GM21737 (cell line): ENCODE results near the gene TMUB1.
"Not testable (repeated sequence)": the region's sequence is repeated elsewhere in the genome, so short reads cannot be mapped to it uniquely, and the experiment has no call there.

Experiments used
- ATAC-seq: cut with Tn5 transposase; IDR thresholded peaks from one replicate; pipeline ENCODE4 v1.9.1; 2021; ENCODE audit warnings: mild to moderate bottlenecking, moderate library complexity; ENCODE audit not compliant: unreplicated experiment

The TMUB1 gene

DNA sequence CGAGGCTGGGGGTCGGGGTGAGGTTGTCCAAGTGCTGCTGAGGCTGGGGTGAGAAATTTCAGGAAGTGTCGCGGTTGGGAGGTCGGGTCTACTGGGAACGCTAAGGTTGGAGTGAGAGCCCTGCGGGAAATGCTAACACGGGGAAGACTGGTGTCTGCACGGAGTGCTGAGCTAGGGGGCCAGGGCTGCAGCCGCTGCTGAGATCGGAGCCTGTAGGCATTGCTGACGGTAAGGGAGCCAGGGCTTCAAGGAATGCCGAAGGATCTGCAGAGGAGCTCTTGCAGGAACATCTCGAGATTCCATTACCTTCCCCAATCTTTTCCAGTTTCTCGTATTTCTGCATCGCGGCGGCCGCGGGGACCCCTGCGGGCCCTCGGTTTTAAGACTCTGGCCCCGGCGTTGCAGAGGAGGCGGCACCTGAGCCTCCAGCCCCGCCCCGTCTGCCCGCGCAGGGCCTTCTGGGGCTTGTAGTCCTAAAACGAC, 25.7 kb downstream of the TMUB1 start, which contains the start of gene CDK5:
CDK5 (minus strand) TSS at position 392 of the 483 bp plus-strand sequence; CDS start at position 343, 49 bp downstream.
- ATAC-seq, result no peak

DNA sequence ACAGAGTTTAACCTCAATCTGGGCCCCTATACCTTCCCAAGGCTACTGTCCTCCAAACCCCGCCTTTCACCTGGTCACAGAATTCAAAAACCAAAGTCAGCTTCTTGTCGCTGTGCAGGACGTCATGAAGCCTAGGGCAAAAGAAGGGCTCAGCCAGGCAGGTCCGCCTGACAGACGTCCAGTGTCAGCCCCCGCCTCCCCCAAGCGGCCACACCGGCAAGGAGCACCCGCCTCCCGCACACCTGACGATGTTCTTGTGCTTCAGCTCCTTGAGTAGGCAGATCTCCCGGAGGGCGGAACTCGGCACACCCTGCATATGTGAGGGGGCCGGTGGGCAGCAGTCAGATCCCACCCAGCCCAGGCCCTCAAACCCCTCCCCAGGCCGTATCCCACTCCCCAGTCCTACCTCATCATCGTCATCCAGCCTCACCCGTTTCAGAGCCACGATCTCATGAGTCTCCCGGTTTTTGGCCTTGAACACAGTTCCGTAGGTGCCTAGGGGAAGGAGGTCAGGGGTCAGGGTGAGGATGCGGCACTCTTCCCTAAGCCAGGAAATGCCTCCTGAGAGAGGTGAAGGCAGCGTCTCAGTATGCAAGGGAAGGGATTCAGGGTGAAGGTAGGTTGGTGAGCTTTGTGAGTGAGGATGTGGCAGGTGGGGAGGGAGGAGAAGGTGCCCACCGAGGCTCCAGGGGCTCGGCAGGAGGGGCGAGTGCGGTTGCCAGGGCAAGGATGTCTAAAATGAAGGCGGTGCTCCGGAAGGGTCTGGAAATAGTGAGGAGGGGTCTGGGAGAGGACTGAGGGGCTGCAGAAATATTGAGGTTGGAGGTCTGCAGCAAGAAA, 26.4 kb downstream of the TMUB1 start:
- no peak for ATAC-seq

DNA sequence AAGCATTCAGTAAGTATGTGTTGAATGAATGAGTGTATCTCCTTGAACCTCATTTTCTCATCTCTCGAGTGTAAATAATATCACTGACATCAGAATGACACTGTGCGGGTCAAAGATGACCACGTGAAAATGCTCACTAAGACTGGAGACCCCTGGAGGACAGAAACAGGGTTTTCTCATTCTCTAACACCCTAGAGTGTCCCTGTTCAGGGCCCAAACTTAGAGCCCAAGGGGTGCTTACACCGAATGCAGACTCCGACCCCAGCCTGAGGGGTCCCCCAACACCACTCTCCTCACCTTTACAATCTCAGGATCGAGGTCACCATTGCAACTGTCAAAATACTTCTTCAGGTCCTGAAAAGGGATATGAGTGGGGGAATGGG, 27.0 kb downstream of the TMUB1 start:
- ATAC-seq, result no peak

DNA sequence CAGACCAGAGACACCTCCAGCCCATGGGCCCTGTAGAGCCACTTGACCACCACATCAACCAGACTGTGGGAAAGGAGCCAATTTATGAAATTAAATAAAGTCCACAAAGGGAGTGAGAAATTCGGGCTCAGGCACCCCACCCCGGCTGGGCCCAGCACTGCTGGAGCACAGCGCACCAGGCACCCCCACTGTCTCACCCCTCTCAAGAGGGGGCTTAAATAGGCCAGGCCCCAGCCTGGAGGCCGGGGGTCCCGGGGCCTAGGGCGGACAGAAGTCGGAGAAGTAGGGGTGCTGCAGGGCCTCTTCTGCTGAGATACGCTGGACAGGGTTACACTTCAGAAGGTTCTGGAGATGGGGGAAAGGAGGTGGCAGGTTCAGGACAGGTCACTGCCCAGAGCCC, 29.5 kb downstream of the TMUB1 start:
- ATAC-seq, result no peak

DNA sequence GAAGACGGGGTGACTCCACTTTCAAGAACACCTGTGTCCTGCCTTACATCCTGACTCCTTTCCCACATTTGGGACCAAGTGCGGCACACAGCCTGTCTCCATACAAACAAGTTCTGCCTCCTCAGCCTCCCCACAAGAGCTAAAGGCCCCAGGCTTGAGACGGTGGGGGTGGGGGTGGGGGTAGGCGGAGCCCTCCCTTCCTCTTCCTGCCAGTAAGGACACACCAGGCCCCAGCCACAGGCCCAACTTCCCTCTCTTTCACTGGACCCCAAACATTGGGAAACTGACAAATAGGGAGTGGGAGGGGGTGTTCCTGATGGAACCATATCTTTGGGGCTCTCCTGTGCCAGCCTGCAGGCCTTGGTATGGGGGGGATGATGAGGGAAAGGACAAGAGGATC, 30.2 kb downstream of the TMUB1 start:
- ATAC-seq, result no peak

DNA sequence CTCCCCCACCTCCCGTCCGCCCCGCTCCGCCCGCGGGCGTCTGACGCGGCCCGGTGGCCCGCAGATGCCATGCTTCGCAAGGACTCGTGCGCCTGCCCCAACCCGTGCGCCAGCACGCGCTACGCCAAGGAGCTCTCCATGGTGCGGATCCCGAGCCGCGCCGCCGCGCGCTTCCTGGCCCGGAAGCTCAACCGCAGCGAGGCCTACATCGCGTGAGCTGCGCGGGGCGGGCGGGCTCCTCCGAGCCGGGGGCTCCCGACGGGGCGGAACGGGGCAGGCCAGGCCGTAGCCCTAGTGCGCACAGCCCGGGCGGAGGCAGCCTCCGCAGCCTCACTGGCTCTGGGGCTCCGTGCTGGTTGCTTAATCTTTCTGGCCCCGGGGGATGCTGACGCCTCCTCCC, 32.2 kb downstream of the TMUB1 start:
- no peak for ATAC-seq

DNA sequence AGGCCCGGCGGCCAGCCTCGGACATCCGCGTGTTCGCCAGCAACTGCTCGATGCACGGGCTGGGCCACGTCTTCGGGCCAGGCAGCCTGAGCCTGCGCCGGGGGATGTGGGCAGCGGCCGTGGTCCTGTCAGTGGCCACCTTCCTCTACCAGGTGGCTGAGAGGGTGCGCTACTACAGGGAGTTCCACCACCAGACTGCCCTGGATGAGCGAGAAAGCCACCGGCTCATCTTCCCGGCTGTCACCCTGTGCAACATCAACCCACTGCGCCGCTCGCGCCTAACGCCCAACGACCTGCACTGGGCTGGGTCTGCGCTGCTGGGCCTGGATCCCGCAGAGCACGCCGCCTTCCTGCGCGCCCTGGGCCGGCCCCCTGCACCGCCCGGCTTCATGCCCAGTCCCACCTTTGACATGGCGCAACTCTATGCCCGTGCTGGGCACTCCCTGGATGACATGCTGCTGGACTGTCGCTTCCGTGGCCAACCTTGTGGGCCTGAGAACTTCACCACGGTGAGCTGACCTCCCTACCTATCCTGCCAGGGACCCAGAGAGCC, 34.3 kb downstream of the TMUB1 start:
- no peak for ATAC-seq

DNA sequence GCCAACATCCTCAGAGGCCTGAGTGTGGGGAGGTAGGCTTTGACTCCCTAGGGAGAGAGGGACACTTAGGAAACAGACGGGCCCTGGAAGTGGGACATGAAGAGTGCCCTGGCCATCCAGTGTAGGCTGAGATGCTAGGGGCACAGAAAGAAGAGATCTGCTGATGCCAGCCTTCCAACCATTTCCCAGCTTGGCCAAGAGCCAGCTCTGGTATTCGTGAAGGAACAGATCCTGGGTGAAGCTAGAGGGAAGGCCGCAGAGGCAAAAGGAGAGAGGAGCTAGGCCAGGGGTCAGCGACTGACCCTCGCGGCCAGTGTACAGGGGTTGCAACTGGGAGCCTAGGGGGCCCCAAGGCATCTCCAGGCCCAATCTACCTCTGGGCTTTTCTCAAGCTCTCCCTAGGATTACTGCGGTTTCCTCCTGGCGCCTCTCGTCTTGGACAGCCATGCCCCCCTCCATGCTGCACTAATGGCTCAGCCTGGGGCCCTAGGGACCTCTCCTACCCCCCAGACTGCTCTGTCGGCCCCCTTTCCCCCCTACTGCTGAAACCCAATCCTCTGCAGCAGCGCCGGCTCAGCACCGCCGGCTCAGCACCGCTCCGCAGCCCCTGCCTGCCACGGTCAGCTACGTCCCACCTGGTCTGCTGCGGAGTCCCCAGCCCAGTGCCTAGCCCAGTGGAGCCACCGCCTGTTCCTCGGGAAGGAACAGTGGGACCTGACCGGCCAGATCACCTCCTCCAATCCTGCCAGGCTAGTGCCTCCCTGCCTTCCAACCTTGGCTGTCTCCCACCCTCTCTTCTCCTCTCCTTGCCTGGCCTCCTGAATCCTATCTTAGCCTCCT, 35.1 kb downstream of the TMUB1 start, which contains the start of gene ASIC3:
ASIC3 (plus strand) TSS at position 556 of the 840 bp plus-strand sequence. CDS start 355 bp downstream, outside the sequence.
- ATAC-seq, result no peak

DNA sequence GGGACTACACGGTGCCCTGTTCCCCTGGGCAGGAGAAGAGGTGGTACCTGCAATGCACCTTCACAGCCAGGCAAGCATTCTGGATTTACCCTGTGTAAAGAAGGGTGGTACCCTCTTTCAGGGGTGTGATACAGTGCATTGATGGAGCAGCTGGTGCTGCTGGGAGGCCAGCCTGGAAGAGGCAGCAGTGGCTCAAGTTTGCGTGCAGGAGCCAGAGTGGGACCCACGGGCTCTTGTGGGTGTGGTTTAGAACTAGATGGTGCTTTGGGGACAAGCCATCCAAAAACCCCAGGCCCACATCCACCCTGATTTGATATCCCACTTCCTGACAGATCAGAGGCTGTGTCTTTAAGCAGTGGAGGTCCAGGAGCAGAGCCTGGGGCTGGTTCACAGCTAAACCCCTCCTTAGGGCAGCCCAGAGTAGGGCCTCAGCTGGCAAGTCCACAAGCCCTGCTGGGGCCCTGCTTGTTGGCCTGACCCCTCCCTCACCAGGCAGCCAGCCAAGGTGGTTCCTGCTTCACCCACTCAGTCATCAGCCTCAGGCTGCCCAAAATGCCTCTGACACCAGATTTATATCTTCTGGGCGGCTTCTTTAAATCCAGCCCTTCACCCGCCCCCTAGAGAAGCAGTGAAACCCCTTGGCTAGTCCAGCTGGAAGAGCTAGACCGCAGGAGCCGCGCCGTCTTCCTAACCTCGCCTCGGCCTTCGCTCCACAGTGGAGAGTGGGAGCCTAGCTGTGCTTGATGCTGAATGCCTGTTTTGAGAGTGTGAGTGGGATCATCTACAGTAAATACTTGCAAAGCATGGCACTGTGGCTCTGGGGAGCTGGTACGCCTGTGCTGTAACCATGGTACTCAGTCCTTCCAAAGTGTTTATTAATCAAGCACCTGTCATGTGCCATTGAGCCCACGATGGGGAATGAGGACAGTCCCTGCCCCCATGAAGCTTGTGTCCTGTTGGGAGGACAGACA, 36.4 kb downstream of the TMUB1 start:
- no peak for ATAC-seq

DNA sequence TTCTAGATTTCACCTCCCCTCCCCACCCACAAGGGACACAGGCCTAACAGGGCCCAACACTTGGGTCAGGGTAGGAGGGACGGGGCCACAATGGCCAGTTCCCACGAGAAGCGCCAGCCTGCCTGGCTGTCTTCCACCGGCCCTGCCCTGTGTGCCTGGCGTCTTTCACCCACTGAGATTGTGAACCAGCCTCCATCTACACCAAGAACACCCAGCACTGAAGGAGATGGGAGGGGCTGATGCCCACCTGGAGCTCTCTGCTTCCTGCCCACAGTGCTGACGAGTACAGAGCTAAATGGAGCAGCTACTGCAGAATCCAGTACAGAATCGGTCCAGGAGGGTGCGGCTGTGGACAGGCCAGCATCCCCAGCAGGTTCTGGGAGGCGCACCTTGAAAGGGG, 37.3 kb downstream of the TMUB1 start:
- ATAC-seq, result no peak

DNA sequence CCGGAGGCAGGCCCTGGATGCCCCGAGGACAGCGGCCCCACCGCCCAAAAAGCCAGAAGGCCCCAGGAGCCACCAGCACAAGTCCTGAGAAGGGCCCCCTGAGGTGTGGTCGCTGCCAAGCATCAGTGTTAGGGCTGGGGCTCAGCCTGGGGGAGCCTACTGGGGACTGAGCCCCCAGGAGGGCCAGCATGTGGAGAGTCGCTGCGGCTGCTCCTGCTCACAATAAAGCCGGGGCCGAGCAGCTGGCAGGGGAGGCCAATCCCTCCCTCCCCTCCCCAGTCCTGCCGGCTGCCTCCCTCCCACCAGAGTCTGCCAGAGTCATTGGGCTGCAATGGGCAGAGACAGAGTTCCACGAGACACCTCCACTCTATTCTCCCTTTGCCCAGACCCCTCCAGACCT, 38.0 kb downstream of the TMUB1 start:
- ATAC-seq, result no peak

DNA sequence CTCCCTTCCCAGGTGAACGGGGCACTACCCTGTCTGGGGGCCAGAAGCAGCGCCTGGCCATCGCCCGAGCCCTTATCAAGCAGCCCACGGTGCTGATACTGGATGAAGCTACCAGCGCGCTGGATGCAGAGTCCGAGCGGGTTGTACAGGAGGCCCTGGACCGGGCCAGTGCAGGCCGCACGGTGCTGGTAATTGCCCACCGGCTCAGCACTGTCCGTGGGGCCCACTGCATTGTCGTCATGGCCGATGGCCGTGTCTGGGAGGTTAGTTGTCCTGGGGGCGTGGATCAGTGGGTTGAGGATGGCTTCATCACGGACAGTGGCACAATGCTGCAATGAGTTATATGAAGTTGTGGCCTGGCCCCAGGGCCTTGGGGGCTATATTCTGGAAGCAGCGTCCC, 39.3 kb downstream of the TMUB1 start:
- no peak for ATAC-seq

DNA sequence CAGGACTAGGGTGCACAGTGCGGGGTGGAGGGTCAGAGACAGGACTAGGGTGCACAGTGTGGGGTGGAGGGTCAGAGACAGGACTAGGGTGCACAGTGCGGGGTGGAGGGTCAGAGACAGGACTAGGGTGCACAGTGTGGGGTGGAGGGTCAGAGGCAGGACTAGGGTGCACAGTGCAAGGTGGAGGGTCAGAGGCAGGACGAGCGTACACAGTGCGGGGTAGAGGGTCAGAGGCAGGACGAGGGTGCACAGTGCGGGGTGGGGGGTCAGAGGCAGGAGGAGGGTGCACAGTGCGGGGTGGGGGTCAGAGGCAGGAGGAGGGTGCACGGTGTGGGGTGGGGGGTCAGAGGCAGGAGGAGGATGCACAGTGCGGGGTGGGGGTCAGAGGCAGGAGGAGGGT, 39.8 kb downstream of the TMUB1 start:
- ATAC-seq, result not testable (repeated sequence)

DNA sequence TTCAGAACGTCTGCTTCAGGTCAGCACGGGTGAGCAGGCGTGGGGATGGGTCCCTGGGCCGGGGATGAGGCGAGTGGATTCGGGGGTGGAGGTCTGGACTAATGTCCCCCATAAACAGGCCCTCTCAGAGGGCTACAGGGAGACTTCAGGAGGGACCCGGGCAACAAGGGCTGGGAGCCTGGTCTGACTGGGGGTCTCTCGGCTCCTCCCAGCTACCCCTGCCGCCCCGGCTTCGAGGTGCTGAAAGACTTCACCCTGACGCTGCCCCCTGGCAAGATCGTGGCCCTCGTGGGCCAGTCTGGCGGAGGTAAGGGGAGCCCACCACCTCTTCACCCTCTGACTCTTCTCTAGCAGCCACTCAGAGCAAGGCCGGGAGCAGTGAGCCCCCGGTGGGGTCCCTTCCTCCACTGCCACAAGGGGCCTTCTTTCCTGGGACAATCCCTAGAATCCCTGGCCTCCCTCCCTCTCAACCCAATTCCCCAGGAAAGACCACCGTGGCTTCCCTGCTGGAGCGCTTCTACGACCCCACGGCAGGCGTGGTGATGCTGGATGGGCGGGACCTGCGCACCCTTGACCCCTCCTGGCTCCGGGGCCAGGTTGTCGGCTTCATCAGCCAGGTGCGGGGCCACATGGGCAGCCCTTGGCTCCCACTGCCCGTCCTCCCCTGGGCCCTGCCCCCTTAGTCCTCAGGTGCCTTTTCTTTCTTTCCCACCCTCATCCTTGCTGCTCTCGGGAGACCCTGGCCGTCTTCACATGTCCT, 42.5 kb downstream of the TMUB1 start:
- ATAC-seq, result no peak

DNA sequence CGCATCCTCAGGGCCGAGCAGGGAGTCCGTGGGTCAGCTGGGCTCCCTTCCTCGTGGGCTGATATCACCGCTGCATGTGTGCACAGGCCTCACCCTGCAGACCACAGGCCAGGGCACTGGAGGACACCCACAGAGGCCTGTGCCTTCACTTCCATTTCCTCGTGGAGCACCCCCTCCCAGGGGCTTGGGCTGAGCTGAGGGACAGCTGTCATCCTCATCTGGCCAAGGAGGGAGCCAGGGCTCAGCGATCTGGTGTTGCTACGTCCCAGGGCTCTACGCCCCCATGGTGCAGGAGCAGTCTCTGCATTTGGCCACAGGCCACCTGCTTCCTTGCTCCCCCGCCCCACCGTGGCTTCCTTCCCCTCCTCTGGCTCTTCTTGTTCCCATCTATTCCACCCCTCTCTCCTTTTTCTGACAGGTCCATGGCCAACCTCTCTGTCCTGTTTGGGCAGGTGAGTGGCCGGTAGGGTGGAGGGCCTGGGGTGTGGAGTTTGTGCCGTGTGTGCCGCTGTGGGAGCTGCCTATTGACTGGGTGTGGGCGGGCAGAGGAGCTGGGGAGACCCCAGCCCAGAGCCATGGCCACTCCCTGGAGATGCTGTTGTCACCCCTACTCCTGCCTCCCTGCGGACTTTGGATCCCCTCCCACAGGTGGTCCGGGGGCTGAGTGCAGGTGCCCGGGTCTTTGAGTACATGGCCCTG, 43.3 kb downstream of the TMUB1 start:
- no peak for ATAC-seq

DNA sequence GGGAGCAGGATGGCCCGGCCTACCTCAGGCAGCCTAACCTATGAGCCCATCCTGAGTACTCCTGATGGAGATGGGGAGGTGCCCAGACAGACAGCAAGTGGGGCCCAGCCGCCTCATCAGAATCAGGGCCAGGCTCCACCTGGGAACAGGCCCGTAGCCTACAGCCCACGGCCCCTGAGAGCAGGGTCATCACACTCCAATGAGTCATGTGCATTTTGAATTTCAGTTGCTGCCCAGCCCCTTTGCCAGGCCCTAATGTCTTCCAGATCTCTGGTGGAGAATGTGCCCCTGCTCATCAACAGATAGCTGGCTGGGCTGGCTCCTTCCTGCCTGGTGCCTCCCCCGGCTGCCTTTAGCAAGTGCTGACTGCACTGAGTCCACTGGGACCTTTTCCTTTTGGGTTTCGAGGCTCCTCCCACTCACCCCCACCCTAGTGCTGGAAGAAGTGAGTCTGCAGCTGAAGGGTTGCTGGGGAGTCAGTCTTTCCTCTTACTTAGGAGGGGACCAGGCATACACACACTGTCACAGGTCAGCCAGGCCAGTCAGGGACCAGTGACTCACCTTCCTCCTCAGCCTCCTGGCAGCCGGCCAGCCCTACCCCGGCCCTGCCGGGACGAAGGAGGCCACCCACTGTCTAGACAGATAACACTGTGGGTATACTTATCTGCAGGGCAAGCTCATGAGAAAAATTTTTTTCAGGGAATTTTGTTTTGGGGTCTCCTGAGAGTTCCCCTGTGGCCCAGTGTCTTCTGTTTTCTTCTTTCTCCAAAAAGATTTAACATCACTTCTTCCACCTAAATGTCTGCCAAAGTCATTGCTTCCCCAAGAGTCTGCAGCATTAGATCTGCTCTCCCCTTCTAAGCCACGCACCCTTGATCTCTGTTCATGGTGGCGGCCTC, 44.1 kb downstream of the TMUB1 start:
- ATAC-seq, result no peak

DNA sequence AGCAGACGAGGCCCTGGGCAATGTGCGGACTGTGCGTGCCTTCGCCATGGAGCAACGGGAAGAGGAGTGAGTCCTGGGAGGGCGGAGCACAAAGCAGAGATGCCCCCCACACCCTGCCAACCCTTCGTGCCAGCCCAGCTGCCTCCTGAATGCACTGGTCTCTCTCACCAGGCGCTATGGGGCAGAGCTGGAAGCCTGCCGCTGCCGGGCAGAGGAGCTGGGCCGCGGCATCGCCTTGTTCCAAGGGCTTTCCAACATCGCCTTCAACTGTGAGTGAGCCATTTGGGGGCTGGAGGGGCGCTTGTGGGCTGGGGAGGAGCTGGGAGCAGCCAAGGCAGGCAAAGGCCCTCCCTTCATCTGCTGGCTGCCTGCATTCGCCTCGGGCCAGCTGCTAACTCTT, 47.4 kb downstream of the TMUB1 start:
- ATAC-seq, result no peak
